ENCODE measurements around the gene DSPP.

- TF ChIP-seq CTCF (IDR thresholded peaks at IDR 0.05) (no peak), POLR2A (IDR thresholded peaks at IDR 0.05) (no peak)
These were observed at the start of gene DSPP for GRCh38 chr4:87608229-87608628.

All from right lobe of liver (tissue), 4 donors.